NCI-H82 (cell line): ENCODE measurements around the gene TMCO4.
"Not testable (repeated sequence)": the region's sequence is repeated elsewhere in the genome, so short reads cannot be mapped to it uniquely, and the experiment has no call there.

Experiments
- DNase-seq: peaks from one replicate; lab custom pipeline; 2025; lab: John Stamatoyannopoulos, UW

Gene TMCO4

DNA sequence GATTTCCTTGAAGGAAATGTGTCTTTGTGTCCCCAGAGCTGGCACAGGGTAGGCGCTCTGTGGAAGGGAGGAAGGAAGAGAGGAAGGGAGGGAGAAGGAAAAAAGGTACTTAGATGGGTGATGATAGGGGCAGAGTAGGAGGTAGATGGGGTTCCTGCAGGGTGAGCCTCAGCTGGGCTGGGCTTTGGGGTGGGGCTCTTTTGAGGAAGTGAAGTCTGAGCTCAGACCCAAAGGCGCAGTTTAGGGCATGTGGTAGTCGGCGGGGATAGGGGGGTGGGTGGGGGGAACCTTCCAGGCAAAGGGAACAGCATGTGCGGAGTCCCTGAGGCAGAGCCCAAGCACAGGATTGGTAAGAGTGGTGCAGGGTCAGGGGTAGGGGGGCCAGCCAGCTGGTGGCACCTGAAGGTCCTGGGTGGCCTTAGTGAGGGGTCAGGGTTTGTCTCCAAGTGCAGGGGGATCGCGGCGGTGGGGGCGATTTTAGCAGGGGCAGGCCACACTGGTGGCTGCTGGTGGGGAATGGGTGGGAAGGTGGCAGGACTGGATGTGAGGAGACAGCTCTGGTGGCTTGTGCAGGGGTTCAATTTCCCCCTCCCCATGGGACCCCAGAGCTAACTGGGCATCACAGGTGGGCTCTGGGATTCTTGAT lies 143.5 kb downstream of the TMCO4 start:
- DNase-seq = no peak

DNA sequence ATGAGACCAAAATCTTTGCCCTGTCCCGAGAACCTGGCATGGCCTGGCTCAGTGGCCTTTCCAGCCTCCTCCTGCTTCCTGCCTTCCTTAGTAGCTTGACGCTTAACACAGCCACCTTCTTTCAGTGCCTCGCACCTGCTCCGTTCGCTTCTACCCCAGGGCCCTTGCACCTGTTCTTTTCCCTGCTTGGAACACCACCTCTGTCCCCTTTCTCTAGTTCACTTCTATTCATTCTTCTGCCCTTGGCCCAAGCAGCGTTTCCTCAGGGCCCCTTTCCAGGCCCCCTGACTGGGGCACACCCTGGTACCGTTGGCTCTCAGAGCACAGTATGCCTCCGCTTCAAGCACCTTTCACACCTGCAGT lies 144.0 kb downstream of the TMCO4 start:
- DNase-seq = no peak

DNA sequence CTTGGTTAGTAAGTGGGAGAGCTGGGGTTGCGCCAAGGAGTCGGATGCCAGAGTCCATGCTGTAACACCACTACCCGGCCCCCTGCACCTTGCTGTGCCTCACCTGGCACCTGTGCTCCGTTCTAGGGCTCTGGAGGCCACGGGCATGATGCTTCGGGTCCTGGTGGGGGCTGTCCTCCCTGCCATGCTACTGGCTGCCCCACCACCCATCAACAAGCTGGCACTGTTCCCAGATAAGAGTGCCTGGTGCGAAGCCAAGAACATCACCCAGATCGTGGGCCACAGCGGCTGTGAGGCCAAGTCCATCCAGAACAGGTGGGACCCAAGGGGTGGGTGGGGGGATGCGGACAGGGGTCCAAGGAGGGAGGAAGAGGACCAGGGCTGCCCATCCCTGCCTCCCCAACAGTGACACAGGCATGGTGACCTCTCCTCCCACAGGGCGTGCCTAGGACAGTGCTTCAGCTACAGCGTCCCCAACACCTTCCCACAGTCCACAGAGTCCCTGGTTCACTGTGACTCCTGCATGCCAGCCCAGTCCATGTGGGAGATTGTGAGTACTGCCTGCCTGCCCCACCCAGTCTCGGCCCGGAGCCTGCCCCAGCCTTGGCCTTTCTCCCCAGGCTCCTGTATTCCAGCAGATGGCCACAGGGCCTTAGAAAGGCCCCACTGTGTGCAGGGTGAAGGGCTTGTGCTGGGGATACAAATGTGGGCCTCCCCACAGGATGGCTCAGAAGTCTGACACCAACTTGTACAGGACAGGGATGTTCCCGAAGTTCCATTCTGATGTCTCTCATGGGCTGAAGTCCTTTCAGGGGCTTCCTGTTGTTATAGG lies 144.6 kb downstream of the TMCO4 start:
- DNase-seq = no peak

DNA sequence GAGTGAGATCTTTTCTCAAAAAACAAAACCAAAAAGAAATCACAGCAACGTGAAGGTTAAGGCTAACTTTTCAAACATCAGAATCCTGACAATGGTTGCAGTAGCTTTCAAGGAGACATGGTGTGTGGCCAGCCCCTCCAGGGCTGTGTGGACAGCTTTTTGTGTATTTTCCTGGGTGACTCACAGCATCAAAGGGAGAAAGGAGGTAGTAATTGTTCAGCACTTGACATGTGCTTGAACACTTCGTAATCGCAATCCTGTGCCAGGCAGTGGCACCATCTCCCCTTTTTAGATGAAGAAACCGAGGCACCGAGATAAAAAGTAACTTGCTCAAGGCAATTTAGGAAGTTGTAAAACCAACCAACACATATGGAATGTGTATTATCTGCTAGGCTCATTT lies 145.3 kb downstream of the TMCO4 start:
- DNase-seq = no peak

DNA sequence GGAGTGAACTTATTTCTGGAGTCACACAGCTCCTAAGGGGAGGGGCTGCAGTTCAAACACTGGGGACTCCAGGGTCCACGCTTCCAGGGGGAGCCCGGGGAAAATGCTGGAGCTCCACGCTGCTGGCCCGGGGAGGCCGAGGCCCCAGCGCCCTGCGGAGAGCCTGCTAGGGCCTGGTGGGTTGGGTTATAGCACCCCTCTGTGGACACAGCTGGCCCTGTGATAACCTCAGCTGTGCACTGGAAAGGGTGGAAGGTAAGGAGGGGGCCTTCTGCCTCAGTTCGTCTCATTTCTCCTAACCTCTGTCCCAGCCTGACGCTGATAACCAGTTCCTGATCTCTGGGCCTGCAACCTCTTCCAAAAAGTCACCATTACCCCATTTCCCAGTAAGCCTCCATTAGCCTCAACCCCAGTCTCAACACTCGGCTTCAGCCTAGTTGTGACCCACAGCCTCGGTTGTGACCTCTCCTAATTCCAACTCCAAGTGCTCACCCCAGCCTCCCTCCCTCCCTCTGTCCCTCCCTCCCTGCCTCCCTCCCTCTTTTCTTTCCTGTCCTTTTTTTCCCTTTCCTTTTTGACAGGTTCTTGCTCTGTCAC lies 148.5 kb downstream of the TMCO4 start:
- DNase-seq = peak; percentile 77

DNA sequence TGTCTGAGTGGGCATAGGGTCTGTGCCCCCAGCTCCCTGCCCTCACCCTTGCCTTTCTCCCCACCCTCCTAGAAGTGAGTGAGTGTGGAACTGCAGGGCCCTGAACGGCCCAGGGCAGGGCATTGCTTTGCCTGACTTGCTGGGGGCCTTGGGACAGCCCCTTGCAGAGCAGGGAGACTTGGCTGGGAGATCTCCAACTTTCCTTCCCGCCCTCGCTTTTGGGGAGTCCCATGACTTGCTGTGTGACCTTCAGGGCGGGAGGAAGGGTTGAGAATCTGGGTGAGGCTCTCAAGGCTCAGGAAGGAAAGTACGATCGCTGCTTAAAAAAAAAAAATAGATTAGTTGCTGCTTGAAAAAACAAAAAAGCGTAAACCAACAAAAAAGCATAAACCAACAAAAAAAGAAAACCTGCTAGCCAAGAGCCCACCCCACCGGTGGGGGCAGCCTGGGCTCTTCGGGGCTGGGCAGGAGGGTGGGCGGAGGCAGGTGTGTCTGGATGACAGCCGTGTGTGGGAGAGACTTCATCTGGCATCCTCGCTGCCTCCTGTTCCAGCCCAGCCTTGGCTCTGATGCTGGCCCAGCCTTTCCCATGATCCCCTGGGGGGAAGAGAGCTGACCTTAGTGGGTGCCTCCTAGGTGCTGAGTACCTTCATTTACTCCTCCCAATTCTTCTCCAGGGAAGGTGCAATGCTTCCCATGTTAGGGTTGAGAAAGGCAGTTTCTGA lies 149.1 kb downstream of the TMCO4 start:
- peak; percentile 56 for DNase-seq

DNA sequence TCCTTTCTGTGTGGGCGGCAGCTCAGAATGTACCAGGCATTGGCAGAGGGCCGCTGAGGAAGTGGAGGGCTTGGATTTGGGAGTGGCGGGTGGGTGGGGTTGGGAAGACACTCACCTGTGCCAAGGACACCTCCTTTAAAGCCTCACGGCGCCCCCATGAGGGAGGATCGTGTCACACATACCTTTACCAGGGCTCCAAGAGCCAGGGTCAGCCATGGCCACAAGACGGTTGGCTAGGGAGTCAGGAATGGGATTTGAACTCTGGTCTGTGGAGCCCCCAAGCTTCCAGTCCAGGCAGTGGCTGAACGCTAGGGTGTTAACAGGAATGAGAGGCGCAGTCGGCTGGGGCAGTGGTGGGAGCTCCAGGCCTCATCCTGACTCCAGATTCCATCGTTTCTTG lies 151.0 kb downstream of the TMCO4 start:
- no peak for DNase-seq

DNA sequence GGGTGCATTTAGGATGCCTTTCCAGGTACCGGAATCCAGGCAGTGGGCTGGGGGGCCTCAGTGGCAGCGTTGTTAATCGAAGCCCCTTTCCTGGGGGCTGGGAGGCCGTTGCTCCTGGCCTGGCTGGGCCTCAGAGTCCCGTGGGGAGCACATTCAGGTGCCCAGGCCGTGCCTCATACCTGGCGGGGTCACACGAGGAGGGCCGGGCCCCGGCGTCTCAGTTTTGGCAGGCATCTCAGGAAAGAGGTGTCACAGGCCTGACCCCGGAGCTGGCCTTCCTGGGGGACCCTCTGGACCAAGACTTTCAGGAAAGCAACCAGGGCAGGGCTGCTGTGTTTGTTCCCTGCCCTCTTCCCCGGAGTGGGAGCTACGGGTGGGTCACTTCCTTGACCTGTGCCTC lies 151.5 kb downstream of the TMCO4 start:
- no peak for DNase-seq

DNA sequence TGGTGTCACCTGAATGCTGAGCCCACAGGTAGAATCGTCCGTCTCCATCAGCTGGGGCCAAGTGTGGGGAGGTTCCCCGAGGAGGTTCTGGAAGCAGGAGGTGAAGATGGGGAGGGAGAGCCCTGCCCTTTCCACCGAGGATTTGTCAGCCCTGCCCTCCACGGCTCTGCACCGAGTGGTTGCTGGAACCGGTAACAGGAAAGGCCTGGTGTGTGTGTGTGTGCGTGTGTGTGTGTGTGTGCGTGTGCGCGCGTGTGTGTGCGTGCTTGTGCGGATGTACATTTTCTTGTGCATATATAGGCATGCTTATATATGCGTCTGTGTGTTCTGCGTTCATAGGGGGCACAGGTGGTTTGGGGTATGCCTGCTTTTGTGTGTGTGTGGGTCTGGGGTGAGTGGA lies 152.1 kb downstream of the TMCO4 start:
- no peak for DNase-seq

DNA sequence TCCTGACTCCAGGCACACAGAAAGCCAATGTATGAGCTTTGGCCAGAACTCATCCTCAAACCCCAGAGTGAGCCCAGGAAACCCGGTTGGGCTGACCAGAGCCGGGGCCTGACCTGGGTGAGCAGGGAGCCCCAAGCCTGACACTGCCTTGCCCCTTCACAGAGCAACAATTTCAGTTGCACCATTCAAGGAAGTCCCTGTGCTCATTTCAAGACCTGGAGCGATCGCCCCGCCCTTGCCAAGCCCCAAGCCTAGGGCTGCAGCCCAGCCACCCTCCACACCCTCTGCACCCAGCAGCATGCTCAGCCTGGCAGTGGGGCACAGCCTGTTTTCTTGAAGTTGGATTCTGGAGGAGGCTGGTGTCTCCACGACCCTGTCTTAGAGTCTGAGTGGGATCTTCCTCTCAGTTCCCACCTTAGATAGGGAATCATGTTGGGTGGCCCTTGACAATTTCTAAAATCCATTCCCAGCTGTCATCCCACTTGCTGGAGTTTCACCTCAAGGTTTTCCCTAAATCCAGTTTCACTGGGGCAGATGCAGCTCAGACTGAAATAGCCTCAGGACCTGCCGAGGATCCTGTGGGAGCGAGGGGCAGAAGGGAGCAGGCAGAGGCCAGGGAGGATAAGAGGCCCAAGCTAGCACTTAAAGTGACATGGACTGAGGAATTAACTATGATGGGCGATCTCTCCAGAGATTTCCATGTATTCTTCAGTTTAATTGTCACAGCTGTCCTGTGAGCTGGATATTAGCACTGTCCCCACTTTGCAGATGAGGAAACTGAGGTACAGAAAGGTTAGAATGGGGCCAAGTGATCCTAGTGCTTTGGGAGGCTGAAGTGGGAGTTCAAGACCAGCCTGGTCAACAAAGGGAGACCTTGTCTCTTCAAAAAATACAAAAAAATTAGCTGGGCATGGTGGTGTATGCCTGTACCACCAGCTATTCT lies 153.1 kb downstream of the TMCO4 start:
- no peak for DNase-seq

DNA sequence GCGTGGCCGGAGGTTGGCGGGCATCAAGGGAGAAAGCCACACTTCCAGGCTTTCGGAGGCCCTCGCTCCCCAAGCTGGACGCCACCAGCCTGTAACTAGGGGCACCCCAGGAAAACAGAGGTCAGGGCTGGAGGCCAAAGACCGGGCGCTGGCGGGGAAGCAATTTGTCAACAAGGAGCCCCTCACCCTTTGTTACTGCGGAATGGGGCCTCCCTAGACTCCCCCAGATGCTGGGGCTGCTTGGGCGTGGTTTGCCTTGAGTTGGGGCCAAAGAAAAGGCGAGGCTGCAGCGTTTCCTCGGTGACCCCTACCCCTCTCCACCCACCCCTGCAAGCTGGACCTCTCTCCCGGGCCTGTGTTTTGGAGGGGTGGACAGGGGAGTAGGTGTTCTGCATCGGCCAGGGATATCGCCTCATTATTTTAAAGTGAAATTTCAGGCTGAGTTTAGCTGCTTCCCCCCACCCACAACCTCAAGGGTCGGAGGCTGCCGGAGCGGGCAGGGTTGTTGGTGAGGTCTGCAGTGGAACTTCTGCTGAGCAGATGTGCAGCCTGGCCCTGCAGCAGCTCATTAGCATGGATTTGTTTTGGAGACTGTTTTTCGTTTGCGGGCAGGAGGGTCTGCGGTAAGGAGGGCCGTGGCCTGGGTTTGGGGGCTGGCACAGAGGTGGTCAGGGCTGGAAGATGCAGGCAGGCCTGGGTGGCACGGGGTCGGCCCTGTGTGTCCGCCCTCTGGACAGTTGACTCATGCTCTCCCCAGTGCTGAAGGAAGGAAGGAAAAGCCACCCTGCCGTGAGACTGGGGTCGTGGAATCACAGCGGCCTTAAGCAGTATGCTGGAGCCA lies 154.1 kb downstream of the TMCO4 start:
- peak; percentile 44 for DNase-seq

DNA sequence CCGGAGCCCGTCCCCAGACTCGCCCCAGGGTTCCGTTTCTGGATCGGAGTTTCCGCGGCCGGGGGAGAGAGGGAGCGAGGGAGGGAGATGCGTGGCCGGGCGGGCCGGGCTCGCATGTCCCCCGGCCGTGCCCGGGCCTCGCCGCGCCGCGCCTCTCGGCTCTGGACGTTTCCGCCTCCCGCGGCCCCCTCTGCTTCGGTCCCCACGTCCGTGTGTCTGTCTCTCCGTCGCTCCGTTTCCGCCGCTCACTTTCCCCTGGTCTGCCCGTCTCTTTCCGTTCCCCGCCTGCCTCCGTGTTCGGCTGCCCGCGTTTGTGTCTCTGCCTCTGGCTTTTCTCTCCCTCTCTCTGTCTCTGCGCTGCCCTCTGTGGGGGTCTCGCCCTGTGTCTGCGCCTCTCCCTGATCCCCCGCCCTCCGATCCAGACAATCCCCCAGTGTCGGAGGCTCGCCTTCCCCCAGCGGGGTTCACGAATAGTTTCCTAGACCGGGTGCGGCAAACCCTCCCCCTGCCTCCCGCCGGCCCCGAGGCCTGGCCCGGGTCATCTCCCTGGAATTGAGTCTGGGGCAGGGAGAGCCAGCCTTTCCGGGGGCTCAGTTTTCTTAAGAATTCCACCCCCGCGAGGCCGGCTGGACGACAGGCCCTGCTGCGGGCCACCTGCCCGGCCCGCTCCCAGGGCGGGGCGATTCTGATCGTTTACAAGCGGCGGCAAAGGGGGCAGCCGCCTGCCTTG lies 154.9 kb downstream of the TMCO4 start:
- peak; percentile 58 for DNase-seq

DNA sequence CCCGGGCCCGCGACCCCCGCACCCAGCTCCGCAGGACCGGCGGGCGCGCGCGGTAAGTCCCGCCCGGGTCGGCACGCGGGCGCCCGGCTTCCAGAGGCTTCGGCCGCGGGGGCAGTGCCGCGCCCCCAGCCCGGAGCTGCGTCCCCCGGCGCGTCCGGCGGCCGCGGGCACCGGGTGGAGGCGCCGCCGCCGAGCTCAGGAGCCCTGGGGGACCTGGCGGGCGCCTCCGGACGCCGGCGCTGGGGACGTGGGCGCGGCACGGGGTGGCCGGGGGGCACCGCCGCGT lies 155.4 kb downstream of the TMCO4 start:
- DNase-seq = no peak

DNA sequence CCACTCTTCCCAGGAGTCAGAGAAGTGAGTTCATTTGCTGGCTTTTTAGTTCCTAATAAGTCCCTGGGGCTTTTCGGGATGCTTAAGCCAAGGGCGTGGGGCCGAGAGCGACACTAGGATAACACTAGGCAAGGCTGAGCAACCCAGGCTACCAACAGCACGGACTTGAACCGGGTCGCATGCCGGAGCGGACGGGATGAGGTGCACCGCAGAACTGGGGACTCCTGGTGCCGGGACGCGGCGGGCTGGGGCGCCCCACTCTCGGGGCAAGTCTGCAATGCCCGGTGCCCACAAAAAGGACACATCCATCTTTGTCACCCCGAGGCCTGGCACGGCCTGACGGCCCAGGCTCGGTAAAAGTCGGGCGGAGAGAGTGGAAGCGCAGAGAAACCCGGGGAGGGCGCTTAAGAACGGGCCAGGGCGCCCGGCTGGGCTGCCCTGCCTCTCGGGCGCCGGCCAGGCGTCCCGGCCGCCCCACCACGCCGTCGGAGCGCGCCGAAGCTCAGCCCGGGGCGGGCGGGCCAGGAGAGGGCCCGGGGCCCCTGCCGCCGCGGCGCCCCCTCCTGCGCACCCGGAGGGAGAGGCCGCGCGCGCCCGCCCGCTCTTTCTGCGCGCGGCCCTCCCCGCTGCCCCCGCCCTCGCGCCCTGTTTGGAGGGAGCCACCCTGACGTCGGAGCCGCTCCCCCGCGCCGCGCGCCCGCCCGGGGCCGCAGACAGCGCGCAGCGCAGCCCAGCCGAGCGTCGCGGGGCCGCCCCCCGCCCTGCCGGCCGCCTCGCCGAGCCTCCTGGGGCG lies 155.9 kb downstream of the TMCO4 start, which contains the start of gene NBL1:
TSS of gene NBL1 (plus strand) at position 710 of the 793 bp plus-strand sequence. CDS start 10,720 bp downstream, outside the sequence.
- peak; percentile 74 for DNase-seq

DNA sequence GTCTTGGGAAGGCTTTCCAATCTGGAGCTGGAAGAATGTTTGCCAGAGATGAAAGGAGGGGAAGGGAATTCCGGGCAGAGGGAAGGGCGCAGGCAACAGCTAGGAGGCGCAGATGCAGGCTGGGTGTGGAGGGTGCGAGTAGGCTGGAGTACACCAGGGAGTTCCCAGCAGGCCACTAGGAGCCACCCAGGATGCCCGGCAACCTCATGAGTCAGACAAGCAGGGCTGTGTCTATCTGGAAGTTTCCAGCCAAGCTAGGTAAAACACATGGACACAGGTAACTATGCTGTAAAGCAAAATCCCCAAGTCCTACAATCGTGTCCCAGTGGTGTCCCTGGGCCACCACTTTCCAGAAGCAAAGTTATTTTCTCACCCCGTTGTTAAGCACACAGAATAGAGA lies 156.6 kb downstream of the TMCO4 start:
- peak; percentile 40 for DNase-seq

DNA sequence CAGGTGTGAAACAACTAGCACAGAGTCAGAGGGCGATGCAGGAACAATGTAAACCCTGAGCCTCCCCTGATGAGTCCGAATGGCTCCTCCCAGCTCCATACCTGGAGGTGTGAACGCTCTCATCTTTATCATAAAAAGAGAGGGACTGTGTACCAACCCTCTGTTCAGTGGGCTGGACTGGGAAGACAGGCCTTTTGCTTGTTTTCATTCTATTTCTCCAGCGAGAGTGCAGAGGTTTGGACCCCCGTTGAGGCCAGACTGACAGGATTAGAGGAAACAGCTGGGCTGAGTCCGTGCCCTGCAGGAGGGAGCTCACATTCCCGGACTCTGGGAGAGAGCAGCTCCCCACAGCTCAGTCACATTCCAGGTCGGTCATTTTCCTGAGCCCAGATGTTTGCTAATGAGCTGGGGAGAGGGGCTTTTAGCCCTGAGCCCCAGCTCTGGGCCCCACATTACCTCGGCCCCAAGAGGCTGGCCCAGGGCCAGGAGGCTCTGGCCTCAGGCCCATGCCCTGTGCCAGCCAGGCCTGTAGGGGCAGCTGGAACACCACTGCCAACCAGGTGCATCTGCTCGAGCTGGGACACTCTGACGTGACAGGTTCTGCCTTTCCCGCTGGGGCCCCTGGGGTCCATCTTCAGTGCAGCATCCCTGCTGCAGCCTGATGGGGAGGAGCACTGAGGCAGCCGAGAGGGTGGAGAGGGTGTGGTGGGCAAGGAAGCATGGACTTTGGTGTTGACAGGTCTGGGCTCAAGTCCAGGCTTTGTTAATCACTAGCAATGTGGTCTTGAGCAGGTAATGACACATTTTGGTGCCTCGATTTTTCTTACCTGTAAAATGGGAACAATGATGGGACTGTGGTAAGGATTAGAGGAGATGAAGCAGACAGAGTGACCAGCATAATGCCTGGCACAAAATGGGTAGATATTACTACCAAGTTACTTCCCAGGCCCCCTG lies 159.1 kb downstream of the TMCO4 start:
- DNase-seq = peak; percentile 58

DNA sequence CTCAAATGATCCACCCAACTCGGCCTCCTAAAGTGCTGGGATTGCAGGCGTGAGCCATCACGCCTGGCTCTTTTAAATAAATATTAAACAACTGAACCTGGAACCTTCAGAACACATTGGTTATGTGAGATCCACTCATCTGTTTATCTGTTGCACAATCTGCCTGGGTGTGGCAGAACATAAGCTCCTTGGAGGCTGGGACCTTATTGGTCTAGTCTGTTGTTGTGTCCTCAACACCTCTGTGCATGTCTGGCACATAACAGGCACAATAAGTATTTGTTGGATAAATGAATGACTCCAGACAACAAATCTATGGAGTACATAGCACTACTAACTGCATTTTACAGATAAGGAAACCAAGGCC lies 159.7 kb downstream of the TMCO4 start:
- peak; percentile 42 for DNase-seq

DNA sequence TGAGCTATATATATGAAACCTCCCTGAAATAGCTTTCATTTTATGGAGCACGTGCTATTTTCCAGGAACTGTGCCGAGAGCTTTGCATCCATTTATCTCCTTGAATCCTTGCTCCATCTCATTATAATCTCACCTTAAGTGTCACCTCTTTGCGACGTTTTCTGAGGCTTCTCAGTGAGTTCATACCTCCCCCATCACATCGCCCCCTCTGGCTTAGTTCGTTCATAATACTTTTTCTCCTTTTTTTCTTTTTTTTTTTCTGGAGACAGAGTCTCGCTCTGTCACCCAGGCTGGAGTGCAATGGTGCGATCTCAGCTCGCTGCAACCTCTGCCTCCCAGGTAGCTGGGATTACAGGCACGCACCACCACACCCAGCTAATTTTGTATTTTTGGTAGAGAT lies 160.5 kb downstream of the TMCO4 start:
- DNase-seq = not testable (repeated sequence)
